IPS-11a (cell line): ENCODE data around the gene DACT3.

Experiments
- H3K4me3 ChIP-seq: one replicate; pipeline ENCODE4 v1.5.1; 2013; ENCODE audit warnings: low read depth, low read length, control low read depth

The DACT3 gene

GRCh38 chr19:46668662-46669061 is 7.7 kb upstream of the DACT3 start:
- no peak overlapping the region for H3K4me3 ChIP-seq

GRCh38 chr19:46665072-46665471 is 4.1 kb upstream of the DACT3 start:
- H3K4me3 ChIP-seq, result no peak overlapping the region

GRCh38 chr19:46661735-46662592 is 982 bp upstream of the DACT3 start:
- H3K4me3 ChIP-seq, result no peak overlapping the region

GRCh38 chr19:46660551-46661019 is 397 bp downstream of the DACT3 start:
- peak overlapping the region; percentile 60 for H3K4me3 ChIP-seq

- H3K4me3 ChIP-seq, result peak overlapping the region; percentile 60
These were observed 919 bp downstream of the DACT3 start for GRCh38 chr19:46660008-46660517.

GRCh38 chr19:46659151-46660007 is 1.6 kb downstream of the DACT3 start:
- peak overlapping the region; percentile 31 for H3K4me3 ChIP-seq

DNA sequence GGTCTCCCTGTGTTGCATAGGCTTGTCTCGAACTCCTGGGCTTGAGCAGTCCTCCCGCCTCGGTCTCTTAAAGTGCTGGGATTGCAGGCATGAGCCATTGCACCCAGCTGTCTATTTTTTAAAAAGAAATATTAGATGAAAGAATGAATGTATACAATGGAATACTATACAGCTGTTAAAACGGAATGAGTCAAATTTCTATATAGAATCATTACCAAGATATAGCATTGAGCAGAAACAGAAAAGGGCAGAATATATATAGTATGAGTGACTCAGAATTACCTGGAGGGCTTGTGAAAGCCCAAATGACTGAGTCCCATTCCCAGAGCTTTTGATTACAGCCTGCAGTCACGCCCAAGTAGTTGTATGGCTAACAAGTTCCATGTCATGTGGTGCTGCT is 4.4 kb downstream of the DACT3 start:
- no peak overlapping the region for H3K4me3 ChIP-seq

DNA sequence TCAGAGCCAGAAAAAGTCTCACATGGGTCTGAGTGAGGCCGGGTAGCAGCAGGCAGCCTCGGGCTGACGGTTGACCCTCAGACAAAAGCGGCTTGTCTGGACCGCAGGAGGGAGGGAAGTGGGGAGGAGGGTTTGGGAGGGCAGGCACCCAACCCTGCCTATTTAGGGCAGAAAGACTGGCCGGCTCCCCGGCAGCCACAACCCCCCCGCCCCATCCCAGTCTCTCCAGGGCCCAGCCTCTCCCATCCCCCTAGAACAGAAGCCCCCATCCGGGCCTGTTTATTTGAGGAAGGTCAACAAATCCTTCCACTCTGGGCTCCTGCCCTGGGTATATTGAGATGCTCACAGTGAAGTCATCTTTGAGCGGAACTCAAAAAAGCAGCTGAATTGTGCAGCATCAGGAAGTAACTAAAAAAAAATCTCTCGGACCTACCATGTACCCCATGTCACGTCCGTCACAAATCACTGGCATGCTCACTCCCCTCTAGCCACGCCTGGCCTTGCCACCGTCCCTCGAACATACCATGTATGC is 6.3 kb downstream of the DACT3 start:
- no peak overlapping the region for H3K4me3 ChIP-seq

GRCh38 chr19:46650445-46650844 is 10.5 kb downstream of the DACT3 start:
- no peak overlapping the region for H3K4me3 ChIP-seq

- H3K4me3 ChIP-seq, result no peak overlapping the region
These were observed 11.7 kb downstream of the DACT3 start for GRCh38 chr19:46648961-46649960.

DNA sequence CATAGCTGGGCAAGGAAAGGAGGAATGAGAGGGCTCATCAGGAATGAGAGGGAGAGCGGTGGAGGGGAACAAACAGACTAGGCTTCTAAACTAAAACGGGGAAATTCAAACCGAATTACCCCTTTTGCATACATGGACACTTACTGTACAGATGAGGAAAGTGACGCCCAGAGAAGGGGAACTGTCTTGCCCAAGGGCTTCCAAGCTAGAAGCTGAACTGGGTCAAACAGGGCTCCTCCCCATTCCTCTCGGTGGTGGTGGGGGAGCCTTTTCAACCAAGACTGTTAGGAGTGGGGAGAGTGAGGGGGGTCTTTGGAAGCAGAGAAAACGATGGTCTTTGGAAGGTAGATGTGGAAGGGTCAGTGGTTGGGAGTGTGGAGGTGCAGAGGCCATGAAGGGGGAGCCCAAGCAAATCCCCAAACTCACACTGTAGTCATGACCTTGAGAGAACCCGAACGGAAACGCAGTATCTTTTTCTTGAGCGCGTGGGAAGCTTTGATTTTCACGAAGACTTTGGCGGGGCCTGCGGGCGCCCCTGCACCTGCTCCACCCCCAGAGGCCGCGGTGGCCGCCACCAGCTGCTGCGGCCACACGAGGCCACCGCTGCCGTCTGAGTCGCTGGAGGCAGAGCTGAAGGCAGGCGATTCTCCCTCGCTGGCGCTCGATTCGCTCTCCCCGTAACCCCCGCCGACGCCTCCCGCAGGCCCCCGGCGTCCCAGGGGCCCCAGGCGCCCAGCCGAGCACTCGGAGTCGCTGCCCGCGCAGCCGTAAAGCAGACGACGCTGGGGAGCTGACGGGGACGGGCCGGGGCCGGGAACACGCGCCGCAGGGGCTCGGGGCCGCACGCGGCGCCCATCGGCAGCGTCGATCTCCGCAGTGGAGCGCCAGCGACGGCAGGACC is 12.7 kb downstream of the DACT3 start:
- no peak overlapping the region for H3K4me3 ChIP-seq

DNA sequence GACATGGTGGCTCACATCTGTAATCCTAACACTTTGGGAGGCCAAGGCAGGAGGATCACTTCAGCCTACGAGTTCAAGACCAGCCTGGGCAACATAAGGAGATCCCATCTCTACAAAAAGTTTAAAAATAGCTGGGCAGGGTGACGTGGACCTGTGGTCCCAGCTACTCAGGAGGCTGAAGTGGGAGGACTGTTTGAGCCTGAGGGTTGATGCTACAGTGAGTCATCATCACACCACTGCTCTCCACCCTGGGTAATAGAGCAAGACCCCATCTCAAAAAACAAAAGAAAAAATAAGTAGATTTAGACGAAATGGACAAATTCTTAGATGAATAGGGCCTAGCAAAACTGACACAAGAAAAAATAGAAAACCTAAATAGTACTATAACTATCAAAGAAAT is 14.6 kb downstream of the DACT3 start:
- H3K4me3 ChIP-seq, result no peak overlapping the region

- H3K4me3 ChIP-seq, result no peak overlapping the region
These were observed 16.3 kb downstream of the DACT3 start for GRCh38 chr19:46644720-46645119.

- H3K4me3 ChIP-seq, result no peak overlapping the region
These were observed 20.3 kb downstream of the DACT3 start for GRCh38 chr19:46640656-46641055.

GRCh38 chr19:46639358-46640182 is 21.4 kb downstream of the DACT3 start:
- peak overlapping the region; percentile 58 for H3K4me3 ChIP-seq

DNA sequence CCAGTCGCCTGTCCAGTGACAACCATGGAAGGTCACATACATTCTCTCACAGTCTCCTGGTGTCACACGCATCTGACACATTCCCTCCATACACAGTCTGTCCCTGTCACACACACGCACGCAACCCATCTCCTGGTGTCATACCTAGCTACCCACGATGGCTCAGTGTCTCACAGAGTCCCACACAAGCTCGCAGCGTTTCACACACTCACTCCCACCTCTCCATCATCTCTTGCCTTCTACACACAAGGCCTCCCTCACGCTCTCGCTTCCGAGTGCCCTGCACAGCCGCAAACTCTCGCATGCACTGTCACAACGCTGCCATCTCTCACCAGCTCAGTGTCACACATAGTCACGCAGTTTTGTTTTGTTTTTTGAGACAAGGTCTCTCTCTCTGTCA is 23.8 kb downstream of the DACT3 start:
- no peak overlapping the region for H3K4me3 ChIP-seq

DNA sequence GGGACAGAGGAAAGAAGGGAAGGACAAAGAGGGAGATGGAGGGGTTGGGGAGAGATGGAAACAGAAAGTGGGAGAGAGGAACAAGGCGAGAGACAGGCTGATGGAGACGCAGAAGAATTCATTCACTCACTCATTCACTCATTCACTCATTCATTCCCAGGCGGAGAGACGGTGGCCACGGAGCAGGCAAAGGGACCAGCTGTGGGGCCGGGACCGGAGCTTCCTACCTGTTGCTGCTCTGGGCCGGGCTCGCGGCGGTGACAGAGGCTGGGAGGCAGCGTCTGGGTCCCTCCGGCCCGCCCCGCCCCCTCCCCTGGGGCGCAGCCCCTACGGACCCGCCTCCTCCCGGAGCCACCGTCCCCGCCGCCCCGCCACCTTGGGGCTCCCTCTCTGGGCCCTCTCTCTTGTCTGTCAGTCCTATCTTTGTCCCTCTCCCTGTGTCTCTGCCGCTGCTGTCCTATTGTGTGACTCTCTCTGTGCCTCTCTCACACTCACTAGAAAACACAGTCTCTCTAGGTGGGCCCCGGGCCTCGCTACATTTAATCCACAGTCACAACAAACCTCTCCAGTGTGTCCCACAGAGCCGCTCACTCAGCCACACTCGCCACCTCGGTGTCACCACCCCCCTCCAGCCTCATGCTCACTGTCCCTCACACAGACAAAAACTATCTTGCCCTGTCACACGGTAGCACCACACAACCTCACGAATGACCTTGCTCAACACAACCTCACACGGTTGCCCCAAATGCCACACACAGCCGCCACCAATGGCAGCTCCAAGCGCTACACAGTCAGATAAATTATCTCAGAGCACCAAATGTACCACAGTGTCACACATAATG is 24.8 kb downstream of the DACT3 start, which contains the start of gene GNG8:
TSS of gene GNG8 (minus strand) at position 283 of the 842 bp plus-strand sequence. CDS start 1,520 bp downstream, outside the sequence.
- no peak within 1 kb of the TSS for H3K4me3 ChIP-seq
